ENCODE measurements around the gene TAS2R13. TPM values are rescaled to one million over a fixed set of nuclear protein-coding genes. Genes with fewer than 3 reads are reported as not detected.

The TAS2R13 gene
- total RNA-seq, 1 donor from 2014 or later: 1.1 TPM

GRCh38 chr12:10941369-10941768 is 32.0 kb upstream of the TAS2R13 start:
- no peak for FAIRE-seq

GRCh38 chr12:10940389-10940788 is 31.0 kb upstream of the TAS2R13 start:
- no peaks in the 10 kb centered on the region for H3K36me3 ChIP-seq (ENCODE audit: control insufficient read depth, insufficient read depth, low read length)
- FAIRE-seq: no peak
- no peaks in the 10 kb centered on the region for H3K27me3 ChIP-seq (ENCODE audit: control insufficient read depth, insufficient read depth, low read length)
- DNase-seq (ENCODE audit: low read depth): peak; percentile 98
- no peak for TF ChIP-seq CTCF (IDR thresholded peaks at IDR 0.05; ENCODE audit: insufficient read depth, low read length, severe bottlenecking)
- no peak overlapping the region for H3K4me3 ChIP-seq (ENCODE audit: low read depth, low read length)

More at GRCh38 chr12:10941369-10941768, 32.0 kb upstream of the TAS2R13 start:
- Histone ChIP-seq H3K4me3 (ENCODE audit: low read depth, low read length) (no peak overlapping the region), H3K36me3 (ENCODE audit: control insufficient read depth, insufficient read depth, low read length) (no peaks in the 10 kb centered on the region), H3K27me3 (ENCODE audit: control insufficient read depth, insufficient read depth, low read length) (no peaks in the 10 kb centered on the region)
- TF ChIP-seq CTCF (IDR thresholded peaks at IDR 0.05; ENCODE audit: insufficient read depth, low read length, severe bottlenecking): no peak
- no peak for DNase-seq (ENCODE audit: low read depth)

- H3K4me3 ChIP-seq (ENCODE audit: low read depth, low read length): no peak within 1 kb of the TSS
- FAIRE-seq (no peak), DNase-seq (ENCODE audit: low read depth) (peak; percentile 11)
- no peak for TF ChIP-seq CTCF (IDR thresholded peaks at IDR 0.05; ENCODE audit: insufficient read depth, low read length, severe bottlenecking)
- H3K27me3 ChIP-seq (ENCODE audit: control insufficient read depth, insufficient read depth, low read length): no peaks in the 10 kb centered on the region
- no peaks in the 10 kb centered on the region for H3K36me3 ChIP-seq (ENCODE audit: control insufficient read depth, insufficient read depth, low read length)
Observed at GRCh38 chr12:10939163-10939562, 29.8 kb upstream of the TAS2R13 start, which contains the start of gene TAS2R14. Gene TAS2R14 (minus strand): TSS chr12:10939263. CDS start chr12:10939207, 56 bp downstream.

GRCh38 chr12:10936506-10936905 is 27.1 kb upstream of the TAS2R13 start:
- no peak for FAIRE-seq
- no peaks in the 10 kb centered on the region for H3K27me3 ChIP-seq (ENCODE audit: control insufficient read depth, insufficient read depth, low read length)
- no peak overlapping the region for H3K4me3 ChIP-seq (ENCODE audit: low read depth, low read length)
- DNase-seq (ENCODE audit: low read depth): no peak
- no peak for TF ChIP-seq CTCF (IDR thresholded peaks at IDR 0.05; ENCODE audit: insufficient read depth, low read length, severe bottlenecking)
- H3K36me3 ChIP-seq (ENCODE audit: control insufficient read depth, insufficient read depth, low read length): no peaks in the 10 kb centered on the region

- Histone ChIP-seq H3K4me3 (ENCODE audit: low read depth, low read length) (no peak within 1 kb of the TSS), H3K27me3 (ENCODE audit: control insufficient read depth, insufficient read depth, low read length) (no peaks in the 10 kb centered on the region), H3K36me3 (ENCODE audit: control insufficient read depth, insufficient read depth, low read length) (no peaks in the 10 kb centered on the region)
- DNase-seq (ENCODE audit: low read depth): no peak
- peak; percentile 64 for FAIRE-seq
- no peak for TF ChIP-seq CTCF (IDR thresholded peaks at IDR 0.05; ENCODE audit: insufficient read depth, low read length, severe bottlenecking)
Observed at GRCh38 chr12:10928746-10929286, 19.5 kb upstream of the TAS2R13 start, which contains the start of gene PRH2. Gene PRH2 (plus strand): TSS chr12:10929236. CDS start chr12:10929274, 38 bp downstream.

GRCh38 chr12:10926269-10926668 is 16.9 kb upstream of the TAS2R13 start:
- FAIRE-seq (no peak), DNase-seq (ENCODE audit: low read depth) (no peak)
- no peak overlapping the region for H3K4me3 ChIP-seq (ENCODE audit: low read depth, low read length)
- no peak for TF ChIP-seq CTCF (IDR thresholded peaks at IDR 0.05; ENCODE audit: insufficient read depth, low read length, severe bottlenecking)
- H3K27me3 ChIP-seq (ENCODE audit: control insufficient read depth, insufficient read depth, low read length): no peaks in the 10 kb centered on the region
- H3K36me3 ChIP-seq (ENCODE audit: control insufficient read depth, insufficient read depth, low read length): no peaks in the 10 kb centered on the region

Data from bronchial epithelial cell (primary cell).